SU-DHL-6 (cell line): Measurements from ENCODE around the gene TXNDC5.

Experiments
- H2AFZ ChIP-seq: fragments of 200-600 bp; sonication (generic); 2 replicates; pipeline ENCODE4 v1.6.1; 2014; ENCODE audit warnings: low read depth, mild to moderate bottlenecking, moderate library complexity, mixed read lengths, antibody characterized with exemption, low read length; ENCODE audit not compliant: severe bottlenecking
- H3F3A ChIP-seq: fragments of 200-600 bp; shearing (Covaris generic); 2 replicates; pipeline ENCODE4 v1.6.0; 2016; ENCODE audit warnings: antibody characterized with exemption, mild to moderate bottlenecking; ENCODE audit not compliant: insufficient read depth
- H3K27ac ChIP-seq: fragments of 200-600 bp; sonication (generic); 2 replicates; pipeline ENCODE4 v1.5.1; 2016; ENCODE audit warnings: low read depth, mild to moderate bottlenecking, low read length, moderate library complexity, mixed read lengths
- H3K27me3 ChIP-seq: fragments of 200-600 bp; sonication (generic), shearing (Covaris generic); 2 replicates; pipeline ENCODE4 v1.6.0; 2014; ENCODE audit warnings: mild to moderate bottlenecking, low read length
- H3K36me3 ChIP-seq: fragments of 200-600 bp; sonication (generic); 2 replicates; pipeline ENCODE4 v1.6.1; 2014; ENCODE audit warnings: mild to moderate bottlenecking, low read length, mixed read lengths
- H3K4me2 ChIP-seq: fragments of 300-600, 200-600 bp; shearing (Covaris generic), sonication (generic); 2 replicates; pipeline ENCODE4 v1.6.0; 2014; ENCODE audit warnings: low read length, low read depth, mild to moderate bottlenecking; ENCODE audit not compliant: poor library complexity, severe bottlenecking
- H3K4me3 ChIP-seq: fragments of 200-600 bp; sonication (generic); 2 replicates; pipeline ENCODE4 v1.5.1; 2014; ENCODE audit warnings: antibody characterized with exemption, low read length, mild to moderate bottlenecking, mixed read lengths; ENCODE audit not compliant: insufficient read depth, poor library complexity, severe bottlenecking
- H3K79me2 ChIP-seq: fragments of 200-600 bp; sonication (generic); 2 replicates; pipeline ENCODE4 v1.6.1; 2014; ENCODE audit warnings: mild to moderate bottlenecking, low read length, moderate library complexity; ENCODE audit not compliant: insufficient read depth
- H3K9ac ChIP-seq: fragments of 200-600 bp; sonication (generic); 2 replicates; pipeline ENCODE4 v1.7.0; 2014; ENCODE audit warnings: mild to moderate bottlenecking, low read length
- H3K9me2 ChIP-seq: fragments of 200-600 bp; sonication (generic); replicated peaks from 2 replicates; pipeline ENCODE4 v1.6.1; 2014; ENCODE audit warnings: low read length; ENCODE audit not compliant: insufficient read depth
- H3K9me3 ChIP-seq: fragments of 200-600 bp; sonication (generic); 2 replicates; pipeline ENCODE4 v1.6.1; 2014; ENCODE audit warnings: low read length, mixed read lengths; ENCODE audit not compliant: insufficient read depth
- H4K20me1 ChIP-seq: fragments of 200-600 bp; sonication (generic); 2 replicates; pipeline ENCODE4 v1.6.1; 2014; ENCODE audit warnings: low read depth, mild to moderate bottlenecking, antibody characterized with exemption, low read length, moderate library complexity, mixed read lengths
- EZH2phosphoT487 ChIP-seq: fragments of 200-600 bp; sonication (generic), shearing (Covaris generic); conservative IDR thresholded peaks from 2 replicates; pipeline ENCODE4 v1.6.1; 2018; ENCODE audit warnings: mild to moderate bottlenecking, antibody characterized with exemption, low read length, moderate library complexity, mixed read lengths
- TF ChIP-seq, protein P1 (sequence below): fragments of 200-600 bp; sonication (generic); IDR thresholded peaks from one replicate; pipeline ENCODE4 v1.5.1; 2017; ENCODE audit warnings: antibody characterized with exemption, mild to moderate bottlenecking, low read length, moderate library complexity; ENCODE audit not compliant: insufficient read depth, poor library complexity, severe bottlenecking

The TXNDC5 gene

DNA sequence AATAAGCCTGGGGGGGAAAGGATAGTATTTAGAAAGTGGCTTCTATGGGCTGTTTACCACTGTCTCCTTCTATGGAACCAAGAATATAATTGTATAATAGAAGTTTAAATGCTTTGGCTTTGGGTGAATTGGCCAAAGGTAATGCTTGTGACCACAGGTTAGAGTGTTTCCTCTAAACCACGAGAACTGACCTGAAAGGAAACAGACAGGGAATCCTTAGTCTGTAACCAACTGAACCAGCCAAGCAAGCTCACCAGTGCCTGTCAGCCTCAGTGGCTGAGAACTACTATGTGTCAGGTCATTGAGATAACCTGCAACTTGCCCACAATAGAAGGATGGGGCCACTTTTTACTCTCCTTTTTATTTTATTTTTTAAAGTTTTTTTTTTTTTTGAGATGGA, 47.9 kb upstream of the TXNDC5 start:
- H3K36me3 ChIP-seq: no peaks in the 10 kb centered on the region
- no peak overlapping the region for H3K4me3 ChIP-seq
- H2AFZ ChIP-seq: no peak overlapping the region
- no peak overlapping the region for H3K27ac ChIP-seq
- no peak overlapping the region for H3K9ac ChIP-seq
- no peak overlapping the region for H3K4me2 ChIP-seq
- H4K20me1 ChIP-seq: no peaks in the 10 kb centered on the region
- no peaks in the 10 kb centered on the region for H3F3A ChIP-seq
- TF ChIP-seq EZH2phosphoT487: no peak
- TF ChIP-seq, protein P1, sequence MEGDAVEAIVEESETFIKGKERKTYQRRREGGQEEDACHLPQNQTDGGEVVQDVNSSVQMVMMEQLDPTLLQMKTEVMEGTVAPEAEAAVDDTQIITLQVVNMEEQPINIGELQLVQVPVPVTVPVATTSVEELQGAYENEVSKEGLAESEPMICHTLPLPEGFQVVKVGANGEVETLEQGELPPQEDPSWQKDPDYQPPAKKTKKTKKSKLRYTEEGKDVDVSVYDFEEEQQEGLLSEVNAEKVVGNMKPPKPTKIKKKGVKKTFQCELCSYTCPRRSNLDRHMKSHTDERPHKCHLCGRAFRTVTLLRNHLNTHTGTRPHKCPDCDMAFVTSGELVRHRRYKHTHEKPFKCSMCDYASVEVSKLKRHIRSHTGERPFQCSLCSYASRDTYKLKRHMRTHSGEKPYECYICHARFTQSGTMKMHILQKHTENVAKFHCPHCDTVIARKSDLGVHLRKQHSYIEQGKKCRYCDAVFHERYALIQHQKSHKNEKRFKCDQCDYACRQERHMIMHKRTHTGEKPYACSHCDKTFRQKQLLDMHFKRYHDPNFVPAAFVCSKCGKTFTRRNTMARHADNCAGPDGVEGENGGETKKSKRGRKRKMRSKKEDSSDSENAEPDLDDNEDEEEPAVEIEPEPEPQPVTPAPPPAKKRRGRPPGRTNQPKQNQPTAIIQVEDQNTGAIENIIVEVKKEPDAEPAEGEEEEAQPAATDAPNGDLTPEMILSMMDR: no peak
- no peaks in the 10 kb centered on the region for H3K9me3 ChIP-seq
- H3K79me2 ChIP-seq: no peaks in the 10 kb centered on the region
- H3K27me3 ChIP-seq: no peaks in the 10 kb centered on the region
- no peaks in the 10 kb centered on the region for H3K9me2 ChIP-seq

DNA sequence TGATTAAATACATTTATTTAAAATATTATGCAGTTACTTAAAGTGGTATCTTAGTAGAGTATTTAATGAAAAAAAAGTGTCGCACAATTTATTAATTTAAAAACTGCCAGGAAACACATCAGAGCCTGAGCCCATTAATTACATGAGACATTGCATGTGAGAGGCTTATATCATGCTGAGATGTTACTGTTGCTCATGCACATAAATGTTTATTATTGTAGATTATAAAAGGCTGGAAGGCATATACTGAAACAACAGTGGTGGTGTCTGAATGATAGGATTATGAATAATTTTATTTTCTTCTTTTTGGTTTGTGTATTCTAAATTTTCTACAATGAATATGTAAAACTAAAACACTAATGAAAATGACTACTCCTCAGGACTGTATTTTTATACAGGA, 45.7 kb upstream of the TXNDC5 start:
- Histone ChIP-seq H3K79me2 (no peaks in the 10 kb centered on the region), H3K27me3 (no peaks in the 10 kb centered on the region), H3K4me3 (no peak overlapping the region), H3K27ac (no peak overlapping the region), H3K9me2 (no peaks in the 10 kb centered on the region), H3K4me2 (no peak overlapping the region), H4K20me1 (no peaks in the 10 kb centered on the region), H2AFZ (no peak overlapping the region), H3K36me3 (no peaks in the 10 kb centered on the region), H3K9ac (no peak overlapping the region), H3K9me3 (no peaks in the 10 kb centered on the region), H3F3A (no peaks in the 10 kb centered on the region)
- TF ChIP-seq EZH2phosphoT487: no peak
- TF ChIP-seq, protein P1: no peak

DNA sequence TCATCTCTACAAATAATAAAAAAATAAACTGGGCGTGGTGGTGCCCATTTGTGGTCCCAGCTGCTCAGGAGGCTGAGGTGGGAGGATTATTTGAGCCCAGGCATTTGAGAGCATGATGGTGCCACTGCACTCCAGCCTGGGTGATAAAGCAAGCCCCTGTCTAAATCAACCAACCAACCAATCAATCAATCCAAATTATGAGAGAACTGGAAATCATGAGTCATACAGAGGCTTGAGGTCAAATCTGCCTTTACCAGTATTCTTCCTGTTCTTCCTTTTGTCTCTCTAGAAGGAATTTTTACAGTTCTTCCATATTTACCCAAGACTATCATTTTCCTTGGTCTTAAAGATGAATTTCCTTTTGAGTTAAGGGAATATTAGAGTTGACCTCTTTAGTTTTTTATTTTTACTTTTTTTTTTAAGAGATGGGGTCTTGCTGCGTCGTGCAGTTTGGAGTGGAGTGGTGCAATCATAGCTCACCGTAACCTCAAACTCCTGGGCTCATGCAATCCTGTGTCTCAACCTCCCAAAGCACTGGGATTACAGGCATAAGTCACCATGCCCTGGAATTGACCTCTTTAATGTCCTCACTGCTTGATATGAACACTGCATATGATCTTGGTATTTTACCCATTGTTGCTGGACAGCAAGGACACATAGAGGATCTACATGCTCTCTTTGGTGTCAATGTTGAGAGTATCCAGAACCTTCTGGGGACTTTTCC, 44.1 kb upstream of the TXNDC5 start:
- H2AFZ ChIP-seq: no peak overlapping the region
- H3K9me3 ChIP-seq: no peaks in the 10 kb centered on the region; the same call in 1 of the 2 replicates

More for the DNA sequence above, 44.1 kb upstream of the TXNDC5 start:
- Histone ChIP-seq H3K4me3 (no peak overlapping the region), H3K9me2 (no peaks in the 10 kb centered on the region), H3K27ac (no peak overlapping the region), H3K4me2 (no peak overlapping the region), H4K20me1 (no peaks in the 10 kb centered on the region), H3K27me3 (no peaks in the 10 kb centered on the region), H3K9ac (no peak overlapping the region), H3K36me3 (no peaks in the 10 kb centered on the region), H3F3A (no peaks in the 10 kb centered on the region), H3K79me2 (no peaks in the 10 kb centered on the region)
- no peak for TF ChIP-seq EZH2phosphoT487
- TF ChIP-seq, protein P1: no peak
